Astrocyte (in vitro differentiated cells and primary cell): ENCODE data around the gene PSMA7.

Experiments
- CTCF ChIP-seq: IDR thresholded peaks from 2 replicates; pipeline ENCODE4 v1.5.1; 2011; ENCODE audit warnings: low read depth, mild to moderate bottlenecking, inconsistent platforms, low read length, moderate library complexity; ENCODE audit not compliant: insufficient read depth
- EZH2 ChIP-seq: IDR thresholded peaks from 2 replicates; pipeline ENCODE4 v1.6.1; 2012; ENCODE audit warnings: mild to moderate bottlenecking, low read length, inconsistent platforms; ENCODE audit not compliant: insufficient read depth

- TF ChIP-seq CTCF (no peak), EZH2 (no peak)
These were observed 8.0 kb upstream of the PSMA7 start for GRCh38 chr20:62151225-62151624.
